Measurements from ENCODE around the gene LMTK2.

DNA sequence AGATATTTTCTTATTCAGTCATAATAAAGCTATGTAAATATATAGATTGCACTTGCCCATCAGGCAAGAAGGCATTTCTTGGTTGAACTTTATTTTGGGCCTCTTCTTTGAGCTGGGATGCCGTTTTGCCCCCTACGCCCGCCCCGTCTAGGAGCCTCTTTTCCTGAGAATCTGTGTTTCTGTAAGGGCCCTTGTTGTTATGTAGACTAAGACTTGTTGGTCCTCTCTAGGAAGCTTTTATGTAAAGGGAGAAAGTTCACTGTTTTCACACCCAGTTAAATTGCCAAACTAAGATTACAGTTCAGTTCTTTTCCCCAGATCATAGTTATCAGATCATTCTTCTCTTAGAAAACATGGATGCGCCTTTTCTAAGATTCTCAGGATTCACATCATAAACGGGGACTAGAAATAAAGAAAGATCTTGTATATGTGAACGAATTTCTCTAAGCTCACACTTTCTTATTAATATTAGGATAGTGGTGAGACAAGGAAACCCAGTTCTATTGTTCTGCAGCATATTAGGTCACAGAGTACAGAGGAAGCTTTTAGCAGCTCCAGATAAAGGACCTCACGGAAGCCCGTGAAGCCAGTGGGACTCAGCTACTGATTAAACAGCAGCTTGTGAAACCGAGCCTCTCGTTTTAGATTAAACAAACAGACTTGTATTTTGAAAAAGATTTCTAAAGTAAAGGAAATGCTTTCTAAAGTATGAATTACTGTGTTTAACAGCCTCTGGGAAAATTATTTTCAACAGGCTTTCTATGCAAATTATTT lies 3.8 kb downstream of the LMTK2 start:
- TF ChIP-seq POLR2A (IDR thresholded peaks at IDR 0.05; ENCODE audit: low read depth, low read length) (no peak), POLR2AphosphoS5 (IDR thresholded peaks at IDR 0.05; ENCODE audit: low read depth, low read length) (no peak), TAF1 (IDR thresholded peaks at IDR 0.05; ENCODE audit: low read depth, low read length) (no peak)
